Naive thymus-derived CD8-positive, alpha-beta T cell (primary cell): ENCODE results near the gene DIP2C. TPM values are rescaled to one million over a fixed set of nuclear protein-coding genes. Genes with fewer than 3 reads are reported as not detected.
"Not testable (repeated sequence)": the region's sequence is repeated elsewhere in the genome, so short reads cannot be mapped to it uniquely, and the experiment has no call there.

ENCODE experiments used
- ATAC-seq, 2 donors: fragments of 150-1000 bp; cut with Tn5 transposase in 1 of 2; sonication (Bioruptor Pico), chemical (Tn5 transposase) in 1 of 2; 1 replicate in 1 of 2; 2 replicates in 1 of 2; pipeline ENCODE4 v1.10.0; 2021; ENCODE audit warnings: mild to moderate bottlenecking in 2 of 2, moderate library complexity in 2 of 2
- POLR2A ChIA-PET: fragments of 350-600 bp; sonication (Branson Sonifier 250); formaldehyde crosslinking; loops from one replicate; lab custom pipeline; 2021; ENCODE audit warnings: antibody characterized with exemption; lab: Charles Lee
- DNase-seq, 10 donors: peaks; one replicate each; pipeline versions ENCODE4 v3.0.0 to v3.0.0-alpha.2; 2020 to 2022
- H3K27ac Mint-ChIP-seq, 10 donors: one replicate each; pipeline ENCODE4 v1.8.0; 2020 to 2022; ENCODE audit warnings: mild to moderate bottlenecking in 10 of 10, mixed read lengths in 10 of 10, moderate library complexity in 4 of 10, inconsistent platforms in 1 of 10
- H3K27me3 Mint-ChIP-seq, 5 donors: one replicate each; pipeline ENCODE4 v1.8.0; 2021 to 2022; ENCODE audit warnings: mixed read lengths in 5 of 5
- H3K36me3 Mint-ChIP-seq, 3 donors: one replicate each; pipeline ENCODE4 v1.8.0; 2020 to 2022; ENCODE audit warnings: mixed read lengths in 3 of 3, mild to moderate bottlenecking in 2 of 3, inconsistent platforms in 1 of 3
- H3K4me1 Mint-ChIP-seq, 4 donors: one replicate each; pipeline ENCODE4 v1.8.0; 2021 to 2022; ENCODE audit warnings: mixed read lengths in 4 of 4
- H3K4me3 Mint-ChIP-seq, 10 donors: one replicate each; pipeline ENCODE4 v1.8.0; 2020 to 2022; ENCODE audit warnings: mild to moderate bottlenecking in 10 of 10, mixed read lengths in 10 of 10, moderate library complexity in 6 of 10, inconsistent platforms in 1 of 10
- H3K9me3 Mint-ChIP-seq, 9 donors: one replicate each; pipeline ENCODE4 v1.8.0; 2020 to 2022; ENCODE audit warnings: mixed read lengths in 9 of 9, mild to moderate bottlenecking in 3 of 9, inconsistent platforms in 1 of 9, moderate library complexity in 1 of 9
- polyA plus RNA-seq, 3 donors: library from polyadenylated mRNA; unstranded; fragments of 300-500 nt; fragmentation: Illumina TruSeq; gene quantifications; one replicate each; pipeline ENCODE4 v1.2.3, GENCODE V29; 2021
- total RNA-seq, 8 experiments: library from RNA in 2 of 8; stranded (reverse) in 2 of 8; gene quantifications; one replicate each; pipeline ENCODE4 v1.2.3 and lab custom pipeline; 2021 to 2026

The DIP2C gene
- total and polyA plus RNA-seq, 5 experiments from 2014 or later = 0.32 to 3.9 (median 1.2) TPM

- H3K4me3 Mint-ChIP-seq, DNase-seq, ATAC-seq, H3K27ac Mint-ChIP-seq, H3K9me3 Mint-ChIP-seq, POLR2A ChIA-PET, H3K36me3 Mint-ChIP-seq: not testable (repeated sequence)
- peaks cover 11 to 45% (median 25%) of the 10 kb centered on the region in 5 donors for H3K27me3 Mint-ChIP-seq
- peaks cover 0 to 12% (median 5%) of the 10 kb centered on the region in 4 donors for H3K4me1 Mint-ChIP-seq
These were observed 57.2 kb downstream of the DIP2C start for GRCh38 chr10:632155-632806.

GRCh38 chr10:631266-631665, 58.2 kb downstream of the DIP2C start:
- H3K4me1 Mint-ChIP-seq = peaks cover 0 to 12% (median 4%) of the 10 kb centered on the region in 4 donors
- H3K27ac Mint-ChIP-seq = no peak overlapping the region
- H3K9me3 Mint-ChIP-seq = no peaks in the 10 kb centered on the region
- H3K4me3 Mint-ChIP-seq = no peak overlapping the region
- POLR2A ChIA-PET = no interaction called here
- DNase-seq = no peak
- peaks cover 0 to 4% (median 0%) of the 10 kb centered on the region in 3 donors for H3K36me3 Mint-ChIP-seq
- no peak for ATAC-seq
- peaks cover 6 to 41% (median 21%) of the 10 kb centered on the region in 5 donors for H3K27me3 Mint-ChIP-seq

- POLR2A ChIA-PET = no interaction called here
- no peak overlapping the region for H3K27ac Mint-ChIP-seq
- no peak for DNase-seq
- H3K4me1 Mint-ChIP-seq = peaks cover 0 to 12% (median 4%) of the 10 kb centered on the region in 4 donors
- no peak for ATAC-seq
- peaks cover 6 to 38% (median 24%) of the 10 kb centered on the region in 5 donors for H3K27me3 Mint-ChIP-seq
- H3K36me3 Mint-ChIP-seq = peaks cover 0 to 4% (median 0%) of the 10 kb centered on the region in 3 donors
- no peaks in the 10 kb centered on the region for H3K9me3 Mint-ChIP-seq
- no peak overlapping the region for H3K4me3 Mint-ChIP-seq
These were observed 58.8 kb downstream of the DIP2C start for GRCh38 chr10:630581-631073.

- Mint-ChIP-seq H3K4me1 (peaks cover 0 to 12% (median 4%) of the 10 kb centered on the region in 4 donors), H3K4me3 (no peak overlapping the region), H3K36me3 (peaks cover 0 to 4% (median 0%) of the 10 kb centered on the region in 3 donors), H3K9me3 (no peaks in the 10 kb centered on the region), H3K27me3 (peaks cover 2 to 35% (median 22%) of the 10 kb centered on the region in 5 donors), H3K27ac (no peak overlapping the region)
- ATAC-seq = peak in 1 of 2 donors; percentile 46
- POLR2A ChIA-PET = no interaction called here
- DNase-seq = no peak
These were observed 60.1 kb downstream of the DIP2C start for GRCh38 chr10:629186-629998.

- POLR2A ChIA-PET = no interaction called here
- no peak overlapping the region for H3K4me3 Mint-ChIP-seq
- no peak overlapping the region for H3K27ac Mint-ChIP-seq
- peaks cover 0 to 4% (median 0%) of the 10 kb centered on the region in 3 donors for H3K36me3 Mint-ChIP-seq
- no peaks in the 10 kb centered on the region for H3K9me3 Mint-ChIP-seq
- DNase-seq (no peak), ATAC-seq (no peak)
- peaks cover 2 to 36% (median 26%) of the 10 kb centered on the region in 5 donors for H3K27me3 Mint-ChIP-seq
- peaks cover 0 to 12% (median 4%) of the 10 kb centered on the region in 4 donors for H3K4me1 Mint-ChIP-seq
These were observed 61.0 kb downstream of the DIP2C start for GRCh38 chr10:628386-629045.

GRCh38 chr10:627032-627992, 62.2 kb downstream of the DIP2C start:
- no peak for ATAC-seq
- H3K4me3 Mint-ChIP-seq = no peak overlapping the region

GRCh38 chr10:625751-626711, 63.4 kb downstream of the DIP2C start:
- Mint-ChIP-seq H3K9me3 (no peaks in the 10 kb centered on the region), H3K27ac (no peak overlapping the region), H3K4me1 (peaks cover 0 to 12% (median 8%) of the 10 kb centered on the region in 4 donors), H3K36me3 (peaks cover 0 to 2% (median 0%) of the 10 kb centered on the region in 3 donors), H3K27me3 (peaks cover 8 to 61% (median 42%) of the 10 kb centered on the region in 5 donors), H3K4me3 (no peak overlapping the region)
- ATAC-seq = no peak
- DNase-seq = no peak
- POLR2A ChIA-PET = no interaction called here

More at GRCh38 chr10:627032-627992, 62.2 kb downstream of the DIP2C start:
- H3K36me3 Mint-ChIP-seq = peaks cover 0 to 4% (median 0%) of the 10 kb centered on the region in 3 donors
- DNase-seq = no peak
- POLR2A ChIA-PET = no interaction called here
- H3K27ac Mint-ChIP-seq = no peak overlapping the region
- peaks cover 0 to 12% (median 6%) of the 10 kb centered on the region in 4 donors for H3K4me1 Mint-ChIP-seq
- no peaks in the 10 kb centered on the region for H3K9me3 Mint-ChIP-seq
- H3K27me3 Mint-ChIP-seq = peaks cover 4 to 48% (median 34%) of the 10 kb centered on the region in 5 donors

- Mint-ChIP-seq H3K4me3 (no peak overlapping the region), H3K27me3 (peaks cover 11 to 66% (median 45%) of the 10 kb centered on the region in 5 donors), H3K4me1 (peaks cover 1 to 16% (median 10%) of the 10 kb centered on the region in 4 donors), H3K36me3 (peaks cover 0 to 2% (median 0%) of the 10 kb centered on the region in 3 donors), H3K9me3 (no peaks in the 10 kb centered on the region), H3K27ac (no peak overlapping the region)
- POLR2A ChIA-PET = no interaction called here
- DNase-seq = no peak
- no peak for ATAC-seq
These were observed 64.2 kb downstream of the DIP2C start for GRCh38 chr10:625333-625696.

GRCh38 chr10:624605-625332, 64.7 kb downstream of the DIP2C start:
- no peak for ATAC-seq
- H3K36me3 Mint-ChIP-seq = peaks cover 0 to 2% (median 0%) of the 10 kb centered on the region in 3 donors
- peaks cover 9 to 71% (median 48%) of the 10 kb centered on the region in 5 donors for H3K27me3 Mint-ChIP-seq

GRCh38 chr10:624312-624604, 65.2 kb downstream of the DIP2C start:
- ATAC-seq = no peak
- no peak for DNase-seq
- Mint-ChIP-seq H3K36me3 (peaks cover 0 to 2% (median 0%) of the 10 kb centered on the region in 3 donors), H3K4me3 (no peak overlapping the region), H3K9me3 (no peaks in the 10 kb centered on the region), H3K27ac (no peak overlapping the region), H3K4me1 (peaks cover 8 to 16% (median 13%) of the 10 kb centered on the region in 4 donors), H3K27me3 (peaks cover 9 to 76% (median 49%) of the 10 kb centered on the region in 5 donors)
- POLR2A ChIA-PET = no interaction called here

More at GRCh38 chr10:624605-625332, 64.7 kb downstream of the DIP2C start:
- H3K9me3 Mint-ChIP-seq = no peaks in the 10 kb centered on the region
- H3K4me1 Mint-ChIP-seq = peaks cover 7 to 18% (median 13%) of the 10 kb centered on the region in 4 donors
- POLR2A ChIA-PET = no interaction called here
- DNase-seq = no peak
- no peak overlapping the region for H3K4me3 Mint-ChIP-seq
- no peak overlapping the region for H3K27ac Mint-ChIP-seq
